SU-DHL-6 (cell line): ENCODE measurements around the gene DSCAML1.

Source experiments
- H2AFZ ChIP-seq: fragments of 200-600 bp; sonication (generic); 2 replicates; pipeline ENCODE4 v1.6.1; 2014; ENCODE audit warnings: low read depth, mild to moderate bottlenecking, moderate library complexity, mixed read lengths, antibody characterized with exemption, low read length; ENCODE audit not compliant: severe bottlenecking
- H3F3A ChIP-seq: fragments of 200-600 bp; shearing (Covaris generic); 2 replicates; pipeline ENCODE4 v1.6.0; 2016; ENCODE audit warnings: antibody characterized with exemption, mild to moderate bottlenecking; ENCODE audit not compliant: insufficient read depth
- H3K27ac ChIP-seq: fragments of 200-600 bp; sonication (generic); 2 replicates; pipeline ENCODE4 v1.5.1; 2016; ENCODE audit warnings: low read depth, mild to moderate bottlenecking, low read length, moderate library complexity, mixed read lengths
- H3K27me3 ChIP-seq: fragments of 200-600 bp; sonication (generic), shearing (Covaris generic); 2 replicates; pipeline ENCODE4 v1.6.0; 2014; ENCODE audit warnings: mild to moderate bottlenecking, low read length
- H3K36me3 ChIP-seq: fragments of 200-600 bp; sonication (generic); 2 replicates; pipeline ENCODE4 v1.6.1; 2014; ENCODE audit warnings: mild to moderate bottlenecking, low read length, mixed read lengths
- H3K4me2 ChIP-seq: fragments of 300-600, 200-600 bp; shearing (Covaris generic), sonication (generic); 2 replicates; pipeline ENCODE4 v1.6.0; 2014; ENCODE audit warnings: low read length, low read depth, mild to moderate bottlenecking; ENCODE audit not compliant: poor library complexity, severe bottlenecking
- H3K4me3 ChIP-seq: fragments of 200-600 bp; sonication (generic); 2 replicates; pipeline ENCODE4 v1.5.1; 2014; ENCODE audit warnings: antibody characterized with exemption, low read length, mild to moderate bottlenecking, mixed read lengths; ENCODE audit not compliant: insufficient read depth, poor library complexity, severe bottlenecking
- H3K79me2 ChIP-seq: fragments of 200-600 bp; sonication (generic); 2 replicates; pipeline ENCODE4 v1.6.1; 2014; ENCODE audit warnings: mild to moderate bottlenecking, low read length, moderate library complexity; ENCODE audit not compliant: insufficient read depth
- H3K9ac ChIP-seq: fragments of 200-600 bp; sonication (generic); 2 replicates; pipeline ENCODE4 v1.7.0; 2014; ENCODE audit warnings: mild to moderate bottlenecking, low read length
- H3K9me2 ChIP-seq: fragments of 200-600 bp; sonication (generic); replicated peaks from 2 replicates; pipeline ENCODE4 v1.6.1; 2014; ENCODE audit warnings: low read length; ENCODE audit not compliant: insufficient read depth
- H3K9me3 ChIP-seq: fragments of 200-600 bp; sonication (generic); 2 replicates; pipeline ENCODE4 v1.6.1; 2014; ENCODE audit warnings: low read length, mixed read lengths; ENCODE audit not compliant: insufficient read depth
- H4K20me1 ChIP-seq: fragments of 200-600 bp; sonication (generic); 2 replicates; pipeline ENCODE4 v1.6.1; 2014; ENCODE audit warnings: low read depth, mild to moderate bottlenecking, antibody characterized with exemption, low read length, moderate library complexity, mixed read lengths
- CTCF ChIP-seq: fragments of 200-600 bp; sonication (generic); IDR thresholded peaks from one replicate; pipeline ENCODE4 v1.5.1; 2017; ENCODE audit warnings: antibody characterized with exemption, mild to moderate bottlenecking, low read length, moderate library complexity; ENCODE audit not compliant: insufficient read depth, poor library complexity, severe bottlenecking
- EZH2phosphoT487 ChIP-seq: fragments of 200-600 bp; sonication (generic), shearing (Covaris generic); conservative IDR thresholded peaks from 2 replicates; pipeline ENCODE4 v1.6.1; 2018; ENCODE audit warnings: mild to moderate bottlenecking, antibody characterized with exemption, low read length, moderate library complexity, mixed read lengths

The DSCAML1 gene

DNA sequence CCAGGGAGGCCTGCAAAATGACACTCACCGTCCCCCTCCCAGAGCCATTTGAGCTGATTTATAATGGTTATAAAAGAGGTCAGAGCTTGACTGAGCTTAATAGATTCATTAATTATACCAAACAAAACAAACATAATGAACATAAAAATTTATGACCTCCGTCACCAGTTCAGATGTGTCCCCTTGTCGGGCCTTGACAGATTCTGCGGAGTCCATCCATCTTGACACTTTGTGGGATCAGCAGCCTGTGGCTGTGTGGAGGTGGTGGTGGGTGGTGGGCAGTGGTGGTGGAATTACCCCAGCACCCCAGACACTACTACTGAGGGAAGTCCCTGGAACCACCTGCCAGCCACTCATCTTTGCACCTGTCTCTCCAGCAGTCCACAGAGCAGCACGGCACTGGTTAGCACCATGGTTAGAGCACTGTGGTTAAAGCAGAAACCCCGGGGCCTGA lies 83.5 kb downstream of the DSCAML1 start:
- no peak overlapping the region for H2AFZ ChIP-seq
- no peaks in the 10 kb centered on the region for H3K9me2 ChIP-seq
- H3K9me3 ChIP-seq = no peaks in the 10 kb centered on the region
- no peak overlapping the region for H3K4me2 ChIP-seq
- H3K4me3 ChIP-seq = no peak overlapping the region
- no peak overlapping the region for H3K27ac ChIP-seq
- TF ChIP-seq CTCF = no peak
- TF ChIP-seq EZH2phosphoT487 = no peak
- H3K27me3 ChIP-seq = no peaks in the 10 kb centered on the region
- H3F3A ChIP-seq = no peaks in the 10 kb centered on the region
- no peak overlapping the region for H3K9ac ChIP-seq
- no peaks in the 10 kb centered on the region for H4K20me1 ChIP-seq
- no peaks in the 10 kb centered on the region for H3K36me3 ChIP-seq
- no peaks in the 10 kb centered on the region for H3K79me2 ChIP-seq

DNA sequence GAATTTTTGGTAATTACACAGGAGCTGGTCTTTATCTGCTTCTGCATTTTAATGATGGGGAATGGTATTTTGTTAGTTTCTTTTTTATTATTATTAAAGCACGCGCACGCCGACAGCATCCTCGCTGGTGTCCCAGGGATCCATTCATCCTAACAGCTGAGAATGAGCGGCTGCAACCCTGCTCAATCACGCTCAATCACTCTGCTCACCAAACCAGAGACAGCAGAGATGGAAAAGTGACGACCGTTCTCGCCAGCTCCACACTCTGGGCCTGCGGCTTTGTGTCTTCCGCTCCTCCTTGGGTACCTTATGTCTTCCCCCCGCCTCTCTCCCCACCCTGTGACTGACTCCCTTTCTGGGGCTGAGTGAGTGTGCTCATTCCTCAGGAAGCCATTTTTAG lies 84.5 kb downstream of the DSCAML1 start:
- TF ChIP-seq EZH2phosphoT487 (no peak), CTCF (no peak)
- H3K4me3 ChIP-seq = no peak overlapping the region

GRCh38 chr11:117711331-117711730 lies 85.7 kb downstream of the DSCAML1 start:
- no peaks in the 10 kb centered on the region for H3F3A ChIP-seq
- H3K27ac ChIP-seq = no peak overlapping the region
- no peaks in the 10 kb centered on the region for H3K27me3 ChIP-seq
- H3K36me3 ChIP-seq = no peaks in the 10 kb centered on the region
- no peak overlapping the region for H3K4me3 ChIP-seq
- no peak overlapping the region for H2AFZ ChIP-seq
- no peaks in the 10 kb centered on the region for H4K20me1 ChIP-seq
- no peak overlapping the region for H3K4me2 ChIP-seq
- no peaks in the 10 kb centered on the region for H3K79me2 ChIP-seq
- H3K9me3 ChIP-seq = no peaks in the 10 kb centered on the region
- H3K9me2 ChIP-seq = no peaks in the 10 kb centered on the region
- no peak overlapping the region for H3K9ac ChIP-seq
- TF ChIP-seq CTCF (no peak), EZH2phosphoT487 (no peak)

More for the DNA sequence above, 84.5 kb downstream of the DSCAML1 start:
- no peak overlapping the region for H3K4me2 ChIP-seq
- H3K27ac ChIP-seq = no peak overlapping the region
- H2AFZ ChIP-seq = no peak overlapping the region
- no peaks in the 10 kb centered on the region for H4K20me1 ChIP-seq
- no peaks in the 10 kb centered on the region for H3K79me2 ChIP-seq
- no peaks in the 10 kb centered on the region for H3K27me3 ChIP-seq
- H3K9ac ChIP-seq = no peak overlapping the region
- H3K36me3 ChIP-seq = no peaks in the 10 kb centered on the region
- no peaks in the 10 kb centered on the region for H3K9me2 ChIP-seq
- H3K9me3 ChIP-seq = no peaks in the 10 kb centered on the region
- H3F3A ChIP-seq = no peaks in the 10 kb centered on the region

GRCh38 chr11:117710211-117710610 lies 86.8 kb downstream of the DSCAML1 start:
- TF ChIP-seq CTCF = no peak
- TF ChIP-seq EZH2phosphoT487 = no peak

More at GRCh38 chr11:117710211-117710610, 86.8 kb downstream of the DSCAML1 start:
- Histone ChIP-seq H3K27ac (no peak overlapping the region), H3K9me2 (no peaks in the 10 kb centered on the region), H3F3A (no peaks in the 10 kb centered on the region), H4K20me1 (no peaks in the 10 kb centered on the region), H3K4me3 (no peak overlapping the region), H3K79me2 (no peaks in the 10 kb centered on the region), H3K27me3 (no peaks in the 10 kb centered on the region), H3K4me2 (no peak overlapping the region), H3K9ac (no peak overlapping the region), H3K9me3 (no peaks in the 10 kb centered on the region), H3K36me3 (no peaks in the 10 kb centered on the region), H2AFZ (no peak overlapping the region)
